Measurements from ENCODE around the gene NRDE2. TPM values are rescaled to one million over a fixed set of nuclear protein-coding genes. Genes with fewer than 3 reads are reported as not detected.

NRDE2 gene
- total and polyA plus RNA-seq, 2 of the 4 experiments (the other 2 are of a cell fraction), result 4.5 to 9.3 TPM

Other genes starting within 250 kb of the NRDE2 start
- gene PSMC1, start 75.4 kb downstream of the NRDE2 start, total RNA-seq (2012; rRNA removed), result 194 and 325 TPM in 2 replicates
- 150 and 181 TPM in 2 replicates for gene PSMC1, start 75.4 kb downstream of the NRDE2 start, polyA plus RNA-seq (2012; rRNA removed)
- gene CALM1, start 65.1 kb upstream of the NRDE2 start, total RNA-seq (2012; rRNA removed), result 72.9 and 206 TPM in 2 replicates
- gene CALM1, start 65.1 kb upstream of the NRDE2 start, polyA plus RNA-seq (2012; rRNA removed), result 188 and 231 TPM in 2 replicates

Measured in IMR-90 (cell line).